CD14-positive monocyte (primary cell): ENCODE measurements around the gene TMA16. TPM values are rescaled to one million over a fixed set of nuclear protein-coding genes. Genes with fewer than 3 reads are reported as not detected.
A peak's percentile ranks its signal among the peaks of the same experiment; 100 is the strongest.

ENCODE experiments used
- DNase-seq, 3 donors: peaks; one replicate each; pipeline ENCODE4 v3.0.0-alpha.2; 2011 to 2022
- H2AFZ ChIP-seq: 2 replicates; pipeline ENCODE4 v1.6.0; 2012; ENCODE audit warnings: mild to moderate bottlenecking, low read depth, low read length, inconsistent platforms; ENCODE audit not compliant: insufficient read depth, poor library complexity, severe bottlenecking
- H3K27ac ChIP-seq, 2 donors: 1 replicate in 1 of 2; 2 replicates in 1 of 2; pipeline ENCODE4 v1.5.1; 2012 to 2013; ENCODE audit warnings: low read length in 2 of 2, control low read depth in 1 of 2, inconsistent platforms in 1 of 2, low read depth in 1 of 2, mild to moderate bottlenecking in 1 of 2
- H3K27me3 ChIP-seq, 2 donors: one replicate each; pipeline versions ENCODE4 v1.6.0 to v1.6.1; 2011 to 2013; ENCODE audit warnings: low read length in 2 of 2; ENCODE audit not compliant: control insufficient read depth in 2 of 2, insufficient read depth in 2 of 2
- H3K36me3 ChIP-seq, 2 donors: replicated peaks in 1 of 2; 1 replicate in 1 of 2; 2 replicates in 1 of 2; pipeline versions ENCODE4 v1.5.1 to v1.6.1; 2012 to 2013; ENCODE audit warnings: low read length in 2 of 2, control low read depth in 1 of 2, inconsistent platforms in 1 of 2, mild to moderate bottlenecking in 1 of 2; ENCODE audit not compliant: insufficient read depth in 2 of 2, control insufficient read depth in 1 of 2
- H3K4me1 ChIP-seq, 2 donors: 1 replicate in 1 of 2; 2 replicates in 1 of 2; pipeline versions ENCODE4 v1.5.1 to v1.6.1; 2012 to 2013; ENCODE audit warnings: low read length in 2 of 2, control low read depth in 1 of 2, inconsistent platforms in 1 of 2, mild to moderate bottlenecking in 1 of 2, moderate library complexity in 1 of 2; ENCODE audit not compliant: insufficient read depth in 2 of 2, control insufficient read depth in 1 of 2
- H3K4me2 ChIP-seq: replicated peaks from 2 replicates; pipeline ENCODE3; 2012; ENCODE audit warnings: low read length, moderate library complexity, mild to moderate bottlenecking; ENCODE audit not compliant: poor library complexity, severe bottlenecking; ENCODE audit errors: extremely low read depth
- H3K4me3 ChIP-seq, 3 experiments: fragments of 200-600 bp in 1 of 3; sonication (generic) in 1 of 3; replicated peaks in 1 of 3; 1 replicate in 2 of 3; 2 replicates in 1 of 3; pipeline ENCODE4 v1.5.1; 2011 to 2013; ENCODE audit warnings: low read length in 3 of 3, mild to moderate bottlenecking in 3 of 3, control low read depth in 2 of 3, low read depth in 2 of 3, inconsistent platforms in 1 of 3, moderate library complexity in 1 of 3
- H3K79me2 ChIP-seq: 2 replicates; pipeline ENCODE4 v1.6.0; 2012; ENCODE audit warnings: mild to moderate bottlenecking, control low read depth, inconsistent platforms, low read length, moderate library complexity; ENCODE audit not compliant: insufficient read depth
- H3K9ac ChIP-seq: 2 replicates; pipeline ENCODE4 v1.6.0; 2017; ENCODE audit warnings: low read length, mild to moderate bottlenecking; ENCODE audit not compliant: insufficient read depth, poor library complexity, severe bottlenecking
- H3K9me3 ChIP-seq, 2 donors: replicated peaks in 1 of 2; 1 replicate in 1 of 2; 2 replicates in 1 of 2; pipeline versions ENCODE4 v1.5.1 to v1.6.1; 2012 to 2013; ENCODE audit warnings: low read length in 2 of 2, control low read depth in 1 of 2; ENCODE audit not compliant: control insufficient read depth in 1 of 2, insufficient read depth in 1 of 2
- H4K20me1 ChIP-seq: 2 replicates; pipeline ENCODE4 v1.6.0; 2012; ENCODE audit warnings: mild to moderate bottlenecking, low read length, control low read depth, moderate library complexity; ENCODE audit not compliant: insufficient read depth
- H3K27ac Mint-ChIP-seq, 7 donors: one replicate each; pipeline ENCODE4 v1.8.0; 2020; ENCODE audit warnings: mild to moderate bottlenecking in 7 of 7, mixed read lengths in 7 of 7, moderate library complexity in 6 of 7, inconsistent platforms in 2 of 7
- H3K27me3 Mint-ChIP-seq, 3 donors: one replicate each; pipeline ENCODE4 v1.8.0; 2021 to 2022; ENCODE audit warnings: low read depth in 3 of 3, mild to moderate bottlenecking in 3 of 3, mixed read lengths in 3 of 3, moderate library complexity in 3 of 3, inconsistent platforms in 1 of 3
- H3K36me3 Mint-ChIP-seq, 2 donors: one replicate each; pipeline ENCODE4 v1.8.0; 2020; ENCODE audit warnings: mixed read lengths in 2 of 2, inconsistent platforms in 1 of 2, mild to moderate bottlenecking in 1 of 2
- H3K4me1 Mint-ChIP-seq: one replicate; pipeline ENCODE4 v1.8.0; 2020; ENCODE audit warnings: mild to moderate bottlenecking, mixed read lengths
- H3K4me3 Mint-ChIP-seq, 2 donors: one replicate each; pipeline ENCODE4 v1.8.0; 2020; ENCODE audit warnings: mild to moderate bottlenecking in 2 of 2, mixed read lengths in 2 of 2, moderate library complexity in 1 of 2
- H3K9me3 Mint-ChIP-seq, 7 donors: one replicate each; pipeline ENCODE4 v1.8.0; 2020 to 2022; ENCODE audit warnings: mixed read lengths in 7 of 7, mild to moderate bottlenecking in 6 of 7, moderate library complexity in 6 of 7, inconsistent platforms in 2 of 7
- CTCF ChIP-seq: fragments of 200-600 bp; IDR thresholded peaks from one replicate; pipeline ENCODE4 v1.8.0; 2022; ENCODE audit warnings: antibody characterized with exemption, mild to moderate bottlenecking
- WGBS: methylation state at CpG from one replicate; pipeline ENCODE4 v1.1.5; 2013; ENCODE audit warnings: missing lambda C conversion rate; ENCODE audit not compliant: insufficient coverage; 5-methylcytosine and 5-hydroxymethylcytosine counted together
- intact Hi-C, 2 donors: fragments of 100-400 bp; cut with micrococcal nuclease; formaldehyde crosslinking; loops; one replicate each; pipeline versions ENCODE4 v1.15.0 to v1.15.1; 2023
- polyA plus RNA-seq, 3 donors: library from polyadenylated mRNA; depleted of rRNA in 1 of 3; unstranded in 2 of 3; stranded (reverse) in 1 of 3; fragments of 300-500 nt in 2 of 3; fragments of >200 nt in 1 of 3; fragmentation: Illumina TruSeq in 2 of 3; gene quantifications; 1 replicate in 2 of 3; 2 replicates in 1 of 3; pipeline ENCODE4 v1.2.3, GENCODE V29; 2012 to 2021

The TMA16 gene
- polyA plus RNA-seq, 3 donors: 7.7 to 8.2 (median 8.2) TPM

GRCh38 chr4:163568843-163569242, 74.4 kb downstream of the TMA16 start:
- Mint-ChIP-seq H3K9me3 (peaks cover 0 to 2% (median 0%) of the 10 kb centered on the region in 7 donors), H3K4me3 (no peak overlapping the region), H3K27me3 (no peaks in the 10 kb centered on the region), H3K27ac (peak overlapping the region in 2 of 7 donors; percentile 7 to 54), H3K4me1 (peaks cover 21% of the 10 kb centered on the region), H3K36me3 (peaks cover 75% of the 10 kb centered on the region in 2 donors)
- Histone ChIP-seq H3K9me3 (no peaks in the 10 kb centered on the region), H3K27ac (peak overlapping the region in 1 of 2 donors; percentile 30), H3K4me2 (no peak overlapping the region), H3K4me3 (no peak overlapping the region), H3K79me2 (peaks cover 83% of the 10 kb centered on the region), H3K36me3 (peaks cover 47 to 86% of the 10 kb centered on the region in 2 donors), H4K20me1 (peaks cover 92% of the 10 kb centered on the region), H3K9ac (no peak overlapping the region), H3K4me1 (no peaks in the 10 kb centered on the region), H3K27me3 (no peaks in the 10 kb centered on the region), H2AFZ (no peak overlapping the region)
- DNase-seq: no peak
- intact Hi-C loops: no loop called here
- 100% methylated on average over 2 of the region's 2 CpGs for WGBS
- no peak for TF ChIP-seq CTCF

Other genes with a start within 250 kb of the TMA16 start
- gene NPY1R, start 162.1 kb upstream of the TMA16 start, polyA plus RNA-seq: not detected
- gene NPY5R, start 150.8 kb upstream of the TMA16 start, polyA plus RNA-seq: not detected
- under 1 TPM in 1 of 3 donors, not detected in 2; 0.16 TPM for gene TKTL2, start 20.9 kb upstream of the TMA16 start, polyA plus RNA-seq